CD4-positive, alpha-beta T cell treated with Interleukin-10 for 1 hour (primary cell): ENCODE data around the gene PCDH1.

Experiments used
- DNase-seq: peaks from one replicate; pipeline ENCODE4 v3.0.0-alpha.2; 2020

PCDH1 gene

DNA sequence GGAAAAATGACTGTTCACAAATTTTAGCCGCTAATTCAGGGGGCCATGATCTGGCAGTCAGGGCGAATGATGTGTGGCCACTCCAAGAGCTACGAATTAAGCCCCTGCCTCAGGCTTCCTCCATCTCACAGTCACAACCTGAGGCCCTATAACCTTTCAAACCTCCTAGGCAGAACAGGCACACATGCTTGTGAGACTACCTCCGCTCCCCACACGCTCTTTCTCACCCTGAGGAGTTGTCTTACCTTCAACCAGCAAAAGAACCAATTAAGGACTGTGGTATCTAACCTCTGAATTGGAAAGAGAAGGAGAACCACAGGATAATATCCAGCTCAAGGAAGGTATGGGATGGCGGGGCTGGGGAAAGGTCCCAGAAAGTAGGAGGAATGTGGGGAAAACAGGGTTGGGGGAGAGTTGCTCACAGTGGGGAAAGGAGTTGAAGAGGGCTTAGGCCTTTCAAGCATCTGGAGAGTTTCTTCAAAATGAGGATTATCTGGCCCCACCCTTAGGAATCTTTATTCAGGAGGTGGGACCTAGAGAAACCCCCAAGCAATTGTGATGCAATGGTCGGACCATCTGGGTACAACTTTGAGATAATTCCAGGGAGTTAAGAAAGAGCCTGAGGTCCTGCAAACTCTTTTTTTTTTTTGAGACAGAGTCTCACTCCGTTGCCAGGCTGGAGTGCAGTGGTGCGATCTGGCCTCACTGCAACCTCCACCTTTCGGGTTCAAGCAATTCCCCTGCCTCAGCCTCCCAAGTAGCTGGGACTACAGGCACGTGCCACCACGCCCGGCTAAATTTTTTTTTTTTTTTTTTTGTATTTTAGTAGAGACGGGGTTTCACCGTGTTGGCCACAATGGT is 5.5 kb downstream of the PCDH1 start:
- DNase-seq: no peak

- DNase-seq: no peak
Observed at GRCh38 chr5:141871870-141872269, 6.3 kb downstream of the PCDH1 start.

DNA sequence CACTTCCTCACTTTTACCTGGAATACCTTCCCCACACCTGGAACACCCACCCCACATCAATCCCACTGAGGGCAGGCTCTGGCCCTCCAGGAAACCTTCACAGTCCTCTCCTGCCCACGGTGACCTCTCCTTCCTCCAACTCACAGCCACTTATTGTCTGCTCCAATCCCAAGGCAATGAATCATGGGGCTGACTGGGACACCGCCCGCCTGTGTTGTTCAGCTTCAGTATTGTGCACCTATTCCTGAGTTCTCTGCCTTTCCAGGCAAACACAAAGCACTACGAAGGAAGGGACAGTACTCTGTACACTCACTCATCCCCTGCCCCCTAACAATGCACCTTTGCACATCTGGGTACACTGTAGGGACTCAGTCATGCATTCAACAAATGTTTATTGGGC is 7.3 kb downstream of the PCDH1 start:
- DNase-seq: no peak

DNA sequence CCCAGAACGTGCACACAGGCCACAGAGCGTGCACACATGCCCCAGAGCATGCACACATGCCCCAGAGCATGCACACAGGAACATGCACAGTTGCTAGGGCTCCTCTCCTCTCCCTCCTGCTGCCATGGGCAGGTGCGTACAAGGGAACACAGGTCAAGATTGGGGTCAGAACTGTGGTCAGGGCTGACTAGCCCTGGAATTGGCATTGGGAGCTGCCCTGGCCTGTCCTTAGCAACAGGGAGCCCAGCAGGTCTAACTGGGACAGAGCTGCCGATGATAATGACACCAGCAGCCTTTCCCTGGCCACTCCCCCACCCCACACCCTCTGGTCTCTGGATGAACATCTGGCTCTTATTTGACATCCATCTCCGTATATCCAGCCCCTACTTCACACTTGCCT is 8.0 kb downstream of the PCDH1 start:
- DNase-seq: no peak

DNA sequence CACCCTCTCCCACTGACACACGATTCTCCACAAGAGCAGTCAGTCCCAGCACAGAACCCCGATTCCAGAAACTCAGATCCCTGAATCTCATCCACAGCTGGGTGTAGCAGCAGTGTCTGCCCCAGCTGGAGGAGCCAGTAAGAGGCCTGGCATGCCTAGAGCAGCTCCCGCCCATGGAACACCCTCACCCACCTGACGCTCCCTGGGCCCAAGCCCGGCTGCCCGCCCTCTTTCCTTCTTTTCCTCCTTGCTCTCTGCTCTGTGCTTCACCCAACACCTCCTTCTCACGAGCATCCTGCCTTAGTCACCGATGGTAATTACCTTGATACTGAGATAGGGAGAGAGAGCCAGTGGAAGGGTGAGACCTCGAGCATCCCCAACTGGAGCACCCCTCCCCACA is 8.7 kb downstream of the PCDH1 start:
- DNase-seq: no peak

- DNase-seq: no peak
Observed at GRCh38 chr5:141869040-141869439, 9.2 kb downstream of the PCDH1 start.

DNA sequence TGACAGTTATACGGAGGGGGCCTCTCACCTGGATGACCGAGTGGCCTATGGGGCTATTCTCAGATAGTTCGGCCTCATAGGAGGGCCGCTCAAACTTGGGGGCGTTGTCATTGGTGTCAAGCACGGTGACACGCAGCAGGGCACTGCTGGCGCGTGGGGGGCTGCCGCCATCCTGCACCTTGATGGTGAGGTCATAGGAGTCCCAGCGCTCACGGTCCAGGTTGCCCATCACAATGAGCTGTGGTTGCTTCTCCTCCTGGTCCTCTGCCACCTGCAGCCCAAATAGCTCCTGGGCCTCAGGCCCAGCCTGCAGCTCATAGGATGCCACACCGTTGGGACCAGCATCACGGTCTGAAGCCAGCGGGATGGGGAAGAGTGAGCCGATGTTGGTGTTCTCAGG is 9.7 kb downstream of the PCDH1 start:
- no peak for DNase-seq

- no peak for DNase-seq
Observed at GRCh38 chr5:141867651-141868050, 10.6 kb downstream of the PCDH1 start.

GRCh38 chr5:141867139-141867538 is 11.1 kb downstream of the PCDH1 start:
- no peak for DNase-seq

- no peak for DNase-seq
Observed at GRCh38 chr5:141866096-141866495, 12.1 kb downstream of the PCDH1 start.

GRCh38 chr5:141865406-141865805 is 12.8 kb downstream of the PCDH1 start:
- DNase-seq: no peak

DNA sequence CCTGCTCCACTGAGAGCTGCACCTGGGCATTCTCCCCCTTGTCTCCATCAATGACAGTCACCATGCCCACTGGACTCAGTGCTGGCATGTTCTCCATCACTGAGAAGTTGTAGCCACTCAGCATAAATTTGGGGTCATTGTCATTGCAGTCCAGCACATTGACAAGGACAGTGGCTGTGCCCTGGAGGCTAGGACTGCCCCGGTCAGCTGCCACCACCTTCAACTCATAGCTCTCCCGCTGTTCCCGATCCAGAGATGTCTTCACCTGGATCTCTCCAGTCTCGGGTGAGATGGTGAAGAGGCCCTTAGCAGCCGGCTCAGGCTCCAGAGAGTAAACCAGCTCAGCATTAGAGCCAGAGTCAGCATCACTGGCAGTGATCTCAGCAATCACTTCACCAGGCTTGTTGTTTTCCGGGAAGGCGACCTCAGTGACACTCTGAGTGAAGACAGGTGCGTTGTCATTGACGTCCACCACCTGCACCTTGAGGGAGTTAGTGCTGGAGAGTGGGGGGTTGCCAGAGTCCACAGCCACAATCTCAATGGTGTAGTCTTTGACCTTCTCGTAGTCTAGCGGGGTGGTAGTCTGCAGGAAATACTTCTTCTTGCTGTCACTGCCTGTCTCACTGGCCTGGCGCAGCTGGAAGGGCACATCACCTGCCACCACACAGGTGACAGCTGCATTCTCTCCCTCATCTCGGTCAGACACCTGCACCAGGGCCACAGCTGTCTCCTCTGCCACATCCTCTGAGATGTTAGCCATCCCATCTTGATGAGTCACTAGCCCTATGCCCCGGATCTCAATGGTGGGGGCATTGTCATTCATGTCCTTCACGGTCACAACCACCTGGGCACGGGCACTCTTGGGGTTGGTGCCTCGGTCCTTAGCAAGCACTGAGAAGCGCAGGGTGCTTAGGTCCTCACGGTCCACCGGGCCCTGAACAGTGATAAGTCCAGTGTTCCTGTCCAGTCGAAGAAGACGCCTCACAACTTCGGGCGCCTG is 13.5 kb downstream of the PCDH1 start:
- no peak for DNase-seq

GRCh38 chr5:141863569-141864178 is 14.5 kb downstream of the PCDH1 start:
- no peak for DNase-seq

DNA sequence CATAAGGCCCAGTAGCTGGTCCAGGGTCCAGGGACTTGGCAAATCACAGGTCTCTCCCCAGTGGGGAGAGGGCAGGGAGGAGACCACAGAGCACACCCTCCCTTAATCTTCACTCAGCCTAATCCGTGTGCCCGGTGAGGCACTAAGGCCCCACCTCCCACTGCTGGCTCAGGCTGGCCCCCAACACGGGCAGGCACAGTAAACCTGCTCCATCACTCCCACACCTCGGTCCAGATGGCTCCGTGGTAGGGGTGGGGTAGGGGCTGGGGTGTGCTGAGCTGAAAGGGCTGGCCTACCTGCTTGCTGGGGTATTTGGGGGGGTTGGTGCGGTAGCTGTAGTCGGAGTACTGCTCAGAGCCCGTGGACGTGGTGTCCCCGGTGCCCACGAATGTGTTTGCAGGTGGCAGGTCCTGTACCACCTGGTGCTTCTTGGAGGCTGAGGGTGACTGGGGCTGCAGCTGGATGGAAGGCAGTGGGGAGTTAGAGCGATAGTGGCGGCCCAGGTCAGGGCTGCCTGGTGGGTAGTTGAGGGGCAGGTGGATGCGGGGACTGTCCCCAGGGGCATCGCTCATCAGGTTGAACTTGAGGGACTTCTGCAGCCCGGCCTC is 15.2 kb downstream of the PCDH1 start:
- DNase-seq: no peak

GRCh38 chr5:141861194-141861593 is 17.0 kb downstream of the PCDH1 start:
- no peak for DNase-seq

DNA sequence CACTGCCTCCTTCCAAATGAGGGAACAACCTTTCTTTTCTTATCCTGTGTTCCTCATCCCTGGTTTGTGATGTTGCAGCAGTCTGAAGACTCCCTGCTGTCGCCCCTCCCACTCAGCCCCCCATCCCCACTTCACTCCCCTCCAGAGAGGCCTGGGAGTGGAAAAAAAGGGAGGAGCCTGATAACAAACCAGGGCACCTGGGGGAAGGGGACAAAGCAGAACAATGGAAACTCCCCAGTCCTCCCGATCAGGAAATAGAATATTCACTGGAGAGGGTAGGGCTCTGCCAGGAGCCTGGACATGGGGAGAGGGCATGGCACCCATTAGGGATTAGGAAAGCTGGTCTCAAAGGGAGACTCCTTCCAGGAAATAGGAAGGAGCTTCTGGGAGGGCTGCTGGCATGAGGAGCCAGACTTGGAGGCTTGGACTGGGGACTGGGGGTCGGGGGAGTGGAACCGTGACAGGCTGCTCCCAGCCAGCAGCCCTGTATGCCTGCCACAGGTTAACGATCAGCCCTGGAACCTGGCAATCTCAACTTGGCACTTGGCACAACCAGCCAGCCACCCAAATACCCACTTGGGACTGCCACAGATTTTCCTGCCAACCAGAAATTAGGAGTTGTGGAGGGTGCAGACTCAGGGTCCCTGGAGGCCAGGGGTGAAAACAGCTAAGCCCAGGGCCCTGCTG is 20.0 kb downstream of the PCDH1 start:
- no peak for DNase-seq

DNA sequence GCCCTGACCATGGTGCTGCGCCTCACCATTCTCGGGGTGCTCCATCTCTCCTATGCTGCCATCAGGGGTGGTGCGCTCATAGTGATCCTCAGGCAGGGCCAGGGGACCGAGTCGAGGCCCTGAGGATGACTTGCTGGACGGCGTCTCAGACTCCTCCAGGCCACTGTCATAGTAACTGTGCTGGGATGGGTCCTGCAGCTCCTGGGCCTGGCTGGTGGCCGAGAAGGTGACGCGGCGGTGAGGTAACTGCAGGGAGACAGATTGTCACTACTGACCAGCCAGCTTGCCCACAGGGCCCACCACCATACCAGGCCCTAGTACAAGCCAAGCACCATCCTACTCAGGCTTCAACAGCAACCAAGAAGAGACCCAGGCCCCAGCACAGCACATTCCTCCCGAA is 21.0 kb downstream of the PCDH1 start:
- DNase-seq: no peak

DNA sequence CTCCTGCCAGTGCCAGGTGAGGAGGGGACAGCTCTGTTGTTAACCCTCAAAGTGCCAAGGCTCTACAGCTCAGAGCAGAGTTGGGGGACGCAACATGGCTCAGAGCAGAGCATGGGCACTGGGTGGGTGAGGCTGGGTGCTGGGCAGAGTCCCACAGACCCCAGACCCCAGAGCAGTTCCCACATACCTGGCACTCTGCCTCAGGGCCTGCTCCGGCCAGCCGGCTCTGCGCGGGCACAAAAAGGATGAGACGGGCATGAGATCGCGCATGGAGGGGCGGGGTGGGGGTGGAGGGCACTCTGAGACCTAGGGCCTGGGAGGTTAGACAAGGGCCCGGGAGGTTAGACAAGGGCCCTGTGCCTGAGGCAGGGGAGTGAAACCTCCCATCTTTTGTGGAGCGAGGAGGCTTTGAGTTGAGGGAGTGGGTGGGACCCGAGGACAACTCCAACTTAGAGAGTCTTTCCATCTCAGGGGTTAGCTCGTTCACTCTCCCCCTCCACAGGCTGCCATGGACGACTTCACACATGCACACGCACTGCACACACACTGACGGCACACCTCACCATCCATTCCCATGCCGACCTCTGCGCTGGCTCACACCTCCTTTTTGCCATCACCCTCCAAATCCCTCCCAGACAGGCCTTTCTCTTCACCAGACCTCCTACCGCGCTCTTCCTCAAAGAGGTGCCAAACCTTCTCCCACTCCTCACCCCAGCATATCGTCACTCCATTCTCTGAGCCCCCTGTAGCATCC is 22.0 kb downstream of the PCDH1 start:
- no peak for DNase-seq

DNA sequence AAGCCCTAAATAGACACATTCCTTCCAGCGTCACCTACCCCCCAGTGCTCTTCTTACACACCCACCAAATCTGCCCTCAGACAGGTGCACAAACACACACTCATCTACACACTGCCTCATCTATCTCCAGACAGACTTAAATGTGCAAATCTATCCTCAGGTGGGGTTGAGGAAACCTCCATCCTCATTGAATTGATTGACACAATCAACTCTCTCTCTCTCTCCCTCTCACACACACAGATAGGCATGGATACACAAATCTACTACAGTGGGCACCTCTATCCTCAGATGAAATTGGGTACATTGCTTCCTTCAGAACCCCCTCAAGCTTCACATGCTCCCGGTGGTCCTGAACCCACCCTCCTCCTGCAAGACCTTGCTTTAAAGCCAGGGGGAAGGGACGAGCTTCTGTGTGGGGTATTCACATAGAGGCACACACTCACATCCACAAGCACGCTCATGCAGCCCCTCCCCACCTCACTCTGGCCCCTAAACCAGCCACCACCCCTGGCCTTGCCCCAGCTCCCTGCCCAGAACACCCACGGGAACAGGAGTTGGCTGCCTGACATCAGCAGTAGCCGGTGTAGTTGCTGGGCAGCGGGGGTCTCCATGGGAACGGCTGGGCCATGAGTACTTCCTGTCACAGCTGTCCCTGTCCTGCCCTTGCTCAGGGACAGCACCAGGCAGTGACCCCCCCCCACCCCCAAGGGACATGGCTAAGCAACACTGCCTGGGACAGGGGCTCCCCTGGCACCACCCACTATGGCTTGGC is 22.8 kb downstream of the PCDH1 start:
- no peak for DNase-seq

GRCh38 chr5:141853895-141854626 is 24.1 kb downstream of the PCDH1 start:
- DNase-seq: no peak
